ENCODE results near the gene AFTPH. TPM values are rescaled to one million over a fixed set of nuclear protein-coding genes. Genes with fewer than 3 reads are reported as not detected.

AFTPH gene
- total RNA-seq, 1 experiment from 2014 or later: 13.5 TPM

GRCh38 chr2:64534363-64534762, 10.2 kb downstream of the AFTPH start:
- no peaks in the 10 kb centered on the region for H3K9me3 Mint-ChIP-seq
- no peak overlapping the region for H3K14ac ChIP-seq (ENCODE audit: insufficient read depth, low read length)
- H3K4me3 Mint-ChIP-seq: no peak overlapping the region
- no peak for DNase-seq
- H2AFZ ChIP-seq (ENCODE audit: low read length): no peak overlapping the region
- H3K9me3 ChIP-seq (ENCODE audit: control insufficient read depth, low read depth, low read length): no peaks in the 10 kb centered on the region
- no peak overlapping the region for H4K8ac ChIP-seq (replicated peaks; ENCODE audit: insufficient read length, low read depth, low read length)
- no peak overlapping the region for H3K9ac ChIP-seq (ENCODE audit: extremely low read depth, insufficient read length, low read length)
- no peaks in the 10 kb centered on the region for H3K27me3 ChIP-seq (ENCODE audit: insufficient read depth, low read length)
- H2BK20ac ChIP-seq (ENCODE audit: low read depth, low read length, poor library complexity, severe bottlenecking): no peak overlapping the region
- no peaks in the 10 kb centered on the region for H3K79me2 ChIP-seq (ENCODE audit: insufficient read depth, low read length)
- no CpG with 5 or more reads among the region's 3 CpGs for WGBS (ENCODE audit: extremely low coverage, insufficient read length, low lambda C conversion rate)
- no peak for TF ChIP-seq CTCF (conservative IDR thresholded peaks at IDR 0.05)
- H4K20me1 ChIP-seq (ENCODE audit: control insufficient read depth, insufficient read depth, insufficient read length): no peaks in the 10 kb centered on the region
- H2BK120ac ChIP-seq (ENCODE audit: low read depth, low read length, poor library complexity, severe bottlenecking): no peak overlapping the region
- no peak overlapping the region for H2BK12ac ChIP-seq (ENCODE audit: insufficient read length, low read depth, low read length)
- H4K5ac ChIP-seq (ENCODE audit: insufficient read length, low read depth, low read length): no peak overlapping the region
- no peak overlapping the region for H3K27ac Mint-ChIP-seq
- no peaks in the 10 kb centered on the region for H3K27me3 Mint-ChIP-seq (ENCODE audit: low read depth)
- no peak overlapping the region for H2BK5ac ChIP-seq (ENCODE audit: insufficient read length, low read length)
- no peaks in the 10 kb centered on the region for H3K23me2 ChIP-seq (ENCODE audit: insufficient read length, low read depth, low read length, poor library complexity, severe bottlenecking)
- no peak overlapping the region for H3K18ac ChIP-seq (ENCODE audit: insufficient read length, low read depth, low read length)
- H3K23ac ChIP-seq (ENCODE audit: insufficient read length, low read depth, low read length): no peak overlapping the region
- H2AK5ac ChIP-seq (ENCODE audit: insufficient read length, low read length): no peak overlapping the region
- H3K4me2 ChIP-seq (ENCODE audit: insufficient read depth, insufficient read length, low read length): no peak overlapping the region
- no peaks in the 10 kb centered on the region for H3K4me1 ChIP-seq (ENCODE audit: insufficient read depth, low read length)
- no peaks in the 10 kb centered on the region for H3K79me1 ChIP-seq (ENCODE audit: insufficient read depth, low read depth, low read length, poor library complexity, severe bottlenecking)
- no peak overlapping the region for H3T11ph ChIP-seq (ENCODE audit: low read length)
- H3K4me1 Mint-ChIP-seq: peaks cover 8 to 13% of the 10 kb centered on the region in 2 experiments
- no peak overlapping the region for H4K91ac ChIP-seq (ENCODE audit: insufficient read length, low read depth, low read length)
- H3K36me3 Mint-ChIP-seq (ENCODE audit: insufficient read depth in 1 of 3, low read depth in 3 of 3): no peaks in the 10 kb centered on the region
- no peak overlapping the region for H3K56ac ChIP-seq (ENCODE audit: insufficient read length, low read depth, low read length)
- H3K4ac ChIP-seq (ENCODE audit: low read depth, low read length): no peak overlapping the region
- H3K27ac ChIP-seq (ENCODE audit: insufficient read length, low read depth, low read length): no peak overlapping the region
- H2BK15ac ChIP-seq (ENCODE audit: low read depth, low read length): no peak overlapping the region

All from H9 (cell line).